Hepatocyte (in vitro differentiated cells): ENCODE results near the gene ALAS2. TPM values are rescaled to one million over a fixed set of nuclear protein-coding genes. Genes with fewer than 3 reads are reported as not detected.
"Not testable (repeated sequence)": the region's sequence is repeated elsewhere in the genome, so short reads cannot be mapped to it uniquely, and the experiment has no call there.

Experiments used
- DNase-seq: peaks from one replicate; pipeline ENCODE4 v3.0.0-alpha.2; 2016; ENCODE audit warnings: low spot score
- H2AFZ ChIP-seq: fragments of 200-600 bp; sonication (generic); 2 replicates; pipeline ENCODE4 v1.6.0; 2016; ENCODE audit warnings: antibody characterized with exemption, mild to moderate bottlenecking
- H3K27ac ChIP-seq: fragments of 200-600 bp; sonication (generic); 2 replicates; pipeline ENCODE4 v1.5.1; 2016; ENCODE audit warnings: mild to moderate bottlenecking
- H3K27me3 ChIP-seq: fragments of 200-600 bp; sonication (generic); 2 replicates; pipeline ENCODE4 v1.6.1; 2016
- H3K36me3 ChIP-seq: fragments of 200-600 bp; sonication (generic); replicated peaks from 2 replicates; pipeline ENCODE4 v1.5.1; 2016; ENCODE audit warnings: low read depth; ENCODE audit not compliant: insufficient read depth
- H3K4me1 ChIP-seq: fragments of 200-600 bp; sonication (generic); 2 replicates; pipeline ENCODE4 v1.5.1; 2016; ENCODE audit warnings: mild to moderate bottlenecking, moderate library complexity; ENCODE audit not compliant: insufficient read depth
- H3K4me2 ChIP-seq: fragments of 200-600 bp; sonication (generic); 2 replicates; pipeline ENCODE4 v1.6.0; 2016
- H3K4me3 ChIP-seq: fragments of 200-600 bp; sonication (generic); 2 replicates; pipeline ENCODE4 v1.5.1; 2016; ENCODE audit warnings: mild to moderate bottlenecking
- H3K79me2 ChIP-seq: fragments of 200-600 bp; sonication (generic); 2 replicates; pipeline ENCODE4 v1.6.0; 2017; ENCODE audit warnings: mild to moderate bottlenecking
- H3K9me2 ChIP-seq: fragments of 200-600 bp; sonication (generic); replicated peaks from 2 replicates; pipeline ENCODE4 v1.6.0; 2017; ENCODE audit warnings: mild to moderate bottlenecking; ENCODE audit not compliant: insufficient read depth
- H3K9me3 ChIP-seq: fragments of 200-600 bp; sonication (generic); 2 replicates; pipeline ENCODE4 v1.5.1; 2016; ENCODE audit warnings: low read depth, mild to moderate bottlenecking
- H4K20me1 ChIP-seq: fragments of 200-600 bp; sonication (generic); 2 replicates; pipeline ENCODE4 v1.6.0; 2016; ENCODE audit warnings: mild to moderate bottlenecking; ENCODE audit not compliant: insufficient read depth, poor library complexity, severe bottlenecking
- CTCF ChIP-seq: fragments of 200-600 bp; sonication (generic); IDR thresholded peaks from 2 replicates; pipeline ENCODE4 v1.5.1; 2016; ENCODE audit warnings: antibody characterized with exemption, mild to moderate bottlenecking; ENCODE audit not compliant: poor library complexity
- EZH2 ChIP-seq: fragments of 200-600 bp; sonication (generic); IDR thresholded peaks from 2 replicates; pipeline ENCODE4 v1.6.1; 2016; ENCODE audit warnings: antibody characterized with exemption, mild to moderate bottlenecking, borderline replicate concordance
- EZH2phosphoT487 ChIP-seq: fragments of 200-600 bp; sonication (generic); IDR thresholded peaks from one replicate; pipeline ENCODE4 v1.6.1; 2018; ENCODE audit warnings: antibody characterized with exemption, mild to moderate bottlenecking, low read depth, moderate library complexity; ENCODE audit not compliant: unreplicated experiment, severe bottlenecking
- WGBS: methylation state at CpG from one replicate; pipeline ENCODE4 v1.1.6; 2016; ENCODE audit warnings: low lambda C conversion rate; ENCODE audit errors: missing lambda C conversion rate; 5-methylcytosine and 5-hydroxymethylcytosine counted together
- polyA plus RNA-seq: library from polyadenylated mRNA; unstranded; fragments of >200 nt; fragmentation: Nextera tagmentation; extraction: Ambion mirVana; gene quantifications from 2 replicates; pipeline ENCODE4 v1.2.1, GENCODE V29; 2016
- total RNA-seq: library from RNA; depleted of rRNA; stranded (reverse); fragments of >200 nt; gene quantifications from 2 replicates; pipeline ENCODE4 v1.2.3, GENCODE V29; 2014

Gene ALAS2
- 0.36 TPM in 1 of 2 replicates, not detected in the other for total RNA-seq
- not detected in 2 replicates for polyA plus RNA-seq

GRCh38 chrX:55030271-55031205 lies at the start of gene ALAS2:
Gene ALAS2 (minus strand): TSS chrX:55030977. CDS start chrX:55026000, 4,977 bp downstream.
- Histone ChIP-seq H3K4me1 (no peaks in the 10 kb centered on the region), H4K20me1 (no peaks in the 10 kb centered on the region), H3K27ac (no peak within 1 kb of the TSS), H3K79me2 (no peaks in the 10 kb centered on the region), H3K9me3 (no peaks in the 10 kb centered on the region), H2AFZ (no peak within 1 kb of the TSS), H3K4me2 (no peak within 1 kb of the TSS), H3K36me3 (no peaks in the 10 kb centered on the region), H3K9me2 (no peaks in the 10 kb centered on the region), H3K27me3 (no peaks in the 10 kb centered on the region), H3K4me3 (no peak within 1 kb of the TSS)
- no peak for TF ChIP-seq EZH2
- no peak for TF ChIP-seq EZH2phosphoT487
- TF ChIP-seq CTCF = no peak
- no peak for DNase-seq
- 67% methylated on average over 7 of the region's 7 CpGs for WGBS

GRCh38 chrX:55074851-55075467 lies 44.2 kb upstream of the ALAS2 start, which contains the start of gene PAGE2B:
Gene PAGE2B (plus strand): TSS chrX:55075030. CDS start chrX:55076042, 1,012 bp downstream.
- no peaks in the 10 kb centered on the region for H3K9me2 ChIP-seq
- H3K4me3 ChIP-seq = no peak within 1 kb of the TSS
- H3K36me3 ChIP-seq = no peaks in the 10 kb centered on the region
- TF ChIP-seq EZH2 = no peak
- TF ChIP-seq CTCF = no peak
- no peak for TF ChIP-seq EZH2phosphoT487
- no peak within 1 kb of the TSS for H2AFZ ChIP-seq
- no peak within 1 kb of the TSS for H3K4me2 ChIP-seq
- H3K27me3 ChIP-seq = no peaks in the 10 kb centered on the region
- no peak within 1 kb of the TSS for H3K27ac ChIP-seq
- no peaks in the 10 kb centered on the region for H3K79me2 ChIP-seq
- WGBS = 93% methylated on average over 36 of the region's 36 CpGs
- no peaks in the 10 kb centered on the region for H3K4me1 ChIP-seq
- H3K9me3 ChIP-seq = no peaks in the 10 kb centered on the region
- DNase-seq = no peak
- H4K20me1 ChIP-seq = no peaks in the 10 kb centered on the region

- Histone ChIP-seq H3K4me2 (no peak overlapping the region), H2AFZ (no peak overlapping the region), H3K27me3 (no peaks in the 10 kb centered on the region), H3K79me2 (no peaks in the 10 kb centered on the region), H3K27ac (no peak overlapping the region), H3K4me3 (no peak overlapping the region), H3K9me3 (no peaks in the 10 kb centered on the region), H3K4me1 (no peaks in the 10 kb centered on the region), H3K36me3 (no peaks in the 10 kb centered on the region), H3K9me2 (no peaks in the 10 kb centered on the region), H4K20me1 (no peaks in the 10 kb centered on the region)
- no peak for DNase-seq
- WGBS = 88% methylated on average over 3 of the region's 3 CpGs
- no peak for TF ChIP-seq EZH2phosphoT487
- no peak for TF ChIP-seq EZH2
- no peak for TF ChIP-seq CTCF
These were observed 41.5 kb upstream of the ALAS2 start for GRCh38 chrX:55072286-55072685.

- not testable (repeated sequence) for H3K79me2 ChIP-seq, H3K9me2 ChIP-seq, H3K27me3 ChIP-seq, H3K4me2 ChIP-seq, H3K27ac ChIP-seq, H3K4me1 ChIP-seq, DNase-seq, H4K20me1 ChIP-seq, H3K9me3 ChIP-seq, H3K36me3 ChIP-seq, H3K4me3 ChIP-seq, H2AFZ ChIP-seq
- WGBS = 72% methylated on average over 2 of the region's 2 CpGs
These were observed 36.4 kb upstream of the ALAS2 start for GRCh38 chrX:55067180-55067579.
